ENCODE measurements around the gene XPNPEP2. TPM values are rescaled to one million over a fixed set of nuclear protein-coding genes. Genes with fewer than 3 reads are reported as not detected.

Gene XPNPEP2
- total RNA-seq, 1 experiment from 2014 or later, result 0.11 TPM

GRCh38 chrX:129724754-129725153 is 14.0 kb upstream of the XPNPEP2 start (continued):
- TF ChIP-seq STAT6 (CRISPR knock-in tag; conservative IDR thresholded peaks at IDR 0.05; ENCODE audit: low read depth) (no peak), ATF3 (CRISPR knock-in tag; conservative IDR thresholded peaks at IDR 0.05) (no peak)

- ChIA-PET CTCF (interaction anchor here (0.7 to 4.0 kb wide), 31 partner anchors 9 to 334 kb away, joined by 3 to 76 read pairs (median 5); partner anchors contain the start of gene APLN), POLR2A (no interaction called here)
- no peaks in the 10 kb centered on the region; the same call in none of the 2 replicates for H3K27me3 Mint-ChIP-seq (ENCODE audit: low read depth)
- H3K27ac Mint-ChIP-seq, result no peak overlapping the region
- TF ChIP-seq FOXP4 (CRISPR knock-in tag; IDR thresholded peaks at IDR 0.05) (no peak), CTCF (IDR thresholded peaks at IDR 0.05) (peak; percentile 56), NFE2L1 (CRISPR knock-in tag; IDR thresholded peaks at IDR 0.05) (no peak), JUN (CRISPR knock-in tag; IDR thresholded peaks at IDR 0.05) (0 out of 2 replicates have a peak, but pooled peaks have one; percentile 28), NFYB (CRISPR knock-in tag; conservative IDR thresholded peaks at IDR 0.05; ENCODE audit: low read depth) (no peak), ZBTB21 (CRISPR knock-in tag; IDR thresholded peaks at IDR 0.05; ENCODE audit: borderline replicate concordance) (no peak), GTF2I (CRISPR knock-in tag; conservative IDR thresholded peaks at IDR 0.05) (no peak), AR (CRISPR knock-in tag; IDR thresholded peaks at IDR 0.05) (no peak), ERG (CRISPR knock-in tag; IDR thresholded peaks at IDR 0.05) (no peak)
- peak; percentile 79 for DNase-seq (ENCODE audit: low spot score)
- ATAC-seq, result peak; percentile 81
- H3K4me1 Mint-ChIP-seq, result peaks cover 38% of the 10 kb centered on the region
- H3K36me3 Mint-ChIP-seq, result no peaks in the 10 kb centered on the region
- no peaks in the 10 kb centered on the region for H3K9me3 Mint-ChIP-seq
- no peak overlapping the region for H3K4me3 Mint-ChIP-seq
Measured at GRCh38 chrX:129726307-129727111, 12.3 kb upstream of the XPNPEP2 start.
